Stimulated activated CD8-positive, alpha-beta memory T cell treated with anti-CD3 and anti-CD28 coated beads, Interleukin-2, amount 100 ng/mL, for 48 hours (primary cell): ENCODE measurements around the gene SNX8.
A peak's percentile ranks its signal among the peaks of the same experiment; 100 is the strongest.
"Not testable (repeated sequence)": the region's sequence is repeated elsewhere in the genome, so short reads cannot be mapped to it uniquely, and the experiment has no call there.

Source experiments
- DNase-seq, 2 donors: peaks; one replicate each; pipeline ENCODE4 v3.0.0-alpha.2; 2020; ENCODE audit warnings: low read depth in 2 of 2

SNX8 gene, protein sequence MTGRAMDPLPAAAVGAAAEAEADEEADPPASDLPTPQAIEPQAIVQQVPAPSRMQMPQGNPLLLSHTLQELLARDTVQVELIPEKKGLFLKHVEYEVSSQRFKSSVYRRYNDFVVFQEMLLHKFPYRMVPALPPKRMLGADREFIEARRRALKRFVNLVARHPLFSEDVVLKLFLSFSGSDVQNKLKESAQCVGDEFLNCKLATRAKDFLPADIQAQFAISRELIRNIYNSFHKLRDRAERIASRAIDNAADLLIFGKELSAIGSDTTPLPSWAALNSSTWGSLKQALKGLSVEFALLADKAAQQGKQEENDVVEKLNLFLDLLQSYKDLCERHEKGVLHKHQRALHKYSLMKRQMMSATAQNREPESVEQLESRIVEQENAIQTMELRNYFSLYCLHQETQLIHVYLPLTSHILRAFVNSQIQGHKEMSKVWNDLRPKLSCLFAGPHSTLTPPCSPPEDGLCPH

DNA sequence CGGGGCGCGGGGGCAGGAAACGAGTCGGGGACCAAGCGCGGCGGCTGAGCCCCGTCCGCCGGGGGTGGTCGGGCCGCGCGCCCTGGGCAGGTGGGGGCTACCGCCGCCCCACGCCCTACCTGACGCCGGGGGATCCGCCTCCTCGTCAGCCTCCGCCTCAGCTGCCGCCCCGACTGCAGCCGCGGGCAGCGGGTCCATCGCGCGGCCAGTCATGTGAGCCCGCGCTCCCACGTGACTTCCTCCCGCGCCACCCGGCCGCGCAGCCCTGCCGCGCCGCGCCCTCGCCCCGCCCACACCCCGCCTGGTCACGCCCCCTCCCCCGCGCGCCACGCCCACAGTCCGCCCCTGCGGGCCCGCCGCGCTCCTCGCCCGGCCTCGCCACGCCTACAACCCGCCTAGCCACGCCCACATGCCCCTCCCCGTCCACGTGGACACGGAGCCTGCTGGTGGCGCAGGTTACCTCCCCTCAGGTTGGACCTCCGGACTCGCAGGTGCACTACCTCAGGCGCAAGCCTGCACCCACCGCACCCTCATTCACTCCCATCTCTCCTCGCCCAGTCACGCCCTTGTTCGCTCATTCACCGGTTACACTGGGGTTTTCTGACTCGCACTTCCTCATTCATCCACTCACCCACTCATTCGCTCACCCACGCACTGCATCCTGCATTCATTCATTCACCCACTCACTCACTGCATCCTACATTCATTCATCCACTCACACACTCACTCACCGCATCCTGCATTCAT lies at the start of gene SNX8:
SNX8 (minus strand) TSS at position 233 of the 747 bp plus-strand sequence; CDS start at position 213, 20 bp downstream.
- peak; percentile 94 to 97 for DNase-seq

DNA sequence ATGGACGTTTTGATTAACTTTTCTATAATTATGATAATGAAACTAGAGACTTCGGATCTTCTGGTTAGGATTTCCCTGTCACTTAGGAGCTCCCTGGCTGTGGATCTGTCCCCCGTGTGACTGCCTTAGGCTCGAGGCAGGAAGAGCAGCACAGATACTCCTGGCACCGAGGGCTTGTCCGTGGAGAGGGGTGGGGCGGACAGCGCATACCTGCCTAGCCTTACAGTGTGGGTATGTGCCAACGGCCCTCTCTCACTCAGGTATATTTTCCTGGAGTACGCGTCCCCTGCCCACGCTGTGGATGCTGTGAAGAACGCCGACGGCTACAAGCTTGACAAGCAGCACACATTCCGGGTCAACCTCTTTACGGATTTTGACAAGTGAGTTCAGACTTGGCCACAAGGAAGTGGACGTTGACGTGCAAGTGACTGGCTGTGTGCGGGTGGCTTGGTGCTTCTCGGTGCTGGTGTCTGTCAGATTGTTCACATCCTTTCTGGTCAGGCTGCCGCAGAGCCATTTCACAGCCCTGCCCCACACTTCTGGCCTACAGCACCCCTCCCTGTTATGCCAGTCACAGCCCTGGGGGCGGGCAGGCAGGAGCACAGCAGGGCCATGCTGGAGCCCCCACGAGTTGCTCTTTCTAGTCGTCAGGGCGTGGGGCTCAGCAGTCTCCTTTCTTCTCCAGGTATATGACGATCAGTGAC lies 48.3 kb upstream of the SNX8 start:
- no peak for DNase-seq

DNA sequence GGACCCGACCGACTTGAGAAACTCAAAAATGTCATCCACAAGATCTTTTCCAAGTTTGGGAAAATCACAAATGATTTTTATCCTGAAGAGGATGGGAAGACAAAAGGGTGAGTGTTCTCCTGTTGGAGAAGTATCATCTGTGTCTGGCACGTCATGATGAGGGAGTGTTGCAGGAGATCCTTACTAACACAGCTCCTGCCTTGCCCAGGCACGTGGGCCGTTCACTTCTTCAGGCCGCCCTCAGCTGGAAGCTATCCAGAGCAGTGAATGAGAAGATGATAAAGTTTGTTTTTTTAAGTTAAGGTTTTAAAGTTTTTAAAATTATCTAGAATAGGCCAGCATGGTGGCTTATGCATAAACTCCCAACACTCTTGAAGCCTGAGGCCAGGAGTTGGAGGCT lies 46.6 kb upstream of the SNX8 start:
- no peak for DNase-seq

DNA sequence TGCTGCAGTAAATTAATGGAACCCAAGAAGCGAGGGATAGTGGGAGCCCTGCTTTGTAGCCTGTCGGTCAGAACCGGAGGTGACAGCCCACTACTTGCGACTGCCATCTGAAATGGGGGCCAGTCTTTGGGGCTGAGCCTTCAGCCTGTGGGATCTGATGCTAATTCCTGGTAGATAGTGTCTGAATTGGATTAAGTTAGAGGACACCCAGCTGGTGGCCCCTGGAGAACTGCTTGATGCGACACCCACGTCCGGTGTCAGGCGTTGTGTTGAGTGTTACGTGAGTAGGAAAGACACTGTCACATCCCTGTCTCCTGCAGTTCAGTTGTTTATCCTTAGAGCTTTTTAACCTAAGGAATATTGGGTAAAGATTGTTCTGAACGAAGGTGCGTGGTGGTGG lies 45.4 kb upstream of the SNX8 start:
- DNase-seq: no peak

DNA sequence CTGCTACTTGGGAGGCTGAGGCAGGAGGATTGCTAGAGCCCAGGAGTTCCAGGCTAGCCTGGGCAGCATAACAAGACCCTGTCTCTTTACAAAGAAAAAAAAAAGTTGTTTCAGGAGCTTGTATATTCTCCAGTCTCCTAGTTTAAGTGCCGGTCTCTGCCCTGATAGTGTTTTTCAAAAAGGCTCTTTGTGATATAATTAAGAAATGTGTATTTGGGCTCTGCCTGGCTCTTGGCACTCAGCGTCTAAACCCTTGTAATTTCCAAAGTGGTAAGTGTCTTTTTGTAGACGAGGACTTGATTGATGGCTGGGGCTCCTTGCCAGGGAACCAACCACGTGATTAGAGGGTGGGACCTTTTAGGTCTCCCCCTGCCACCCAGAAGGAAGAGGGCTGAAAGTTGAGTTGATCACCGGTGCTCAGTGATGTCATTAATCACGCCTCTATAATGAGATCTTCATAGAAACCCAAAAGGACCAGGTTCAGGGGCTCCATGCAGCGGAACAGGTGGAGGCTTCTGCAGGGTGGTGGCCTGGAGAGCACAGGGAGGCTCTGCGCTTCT lies 44.8 kb upstream of the SNX8 start:
- DNase-seq: no peak

DNA sequence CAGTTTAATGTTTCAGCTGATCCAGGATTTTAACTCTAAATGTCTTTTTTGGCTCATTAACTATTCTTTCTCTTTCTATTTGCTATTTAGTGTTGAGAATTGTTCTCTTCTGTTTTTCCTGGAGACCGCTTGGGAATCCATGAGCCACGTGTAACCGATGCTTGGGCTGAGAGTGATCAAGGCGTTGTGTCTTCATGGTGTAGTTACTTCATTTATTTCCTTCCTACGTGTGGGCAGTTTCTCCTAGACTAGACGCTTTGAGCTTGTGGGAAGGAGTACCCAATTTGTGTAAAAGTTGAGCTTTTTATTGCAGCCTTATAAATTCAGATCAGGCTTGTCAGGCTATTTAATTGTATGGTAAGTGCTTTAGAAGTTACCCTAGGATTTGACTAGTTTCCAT lies 43.3 kb upstream of the SNX8 start:
- no peak for DNase-seq

DNA sequence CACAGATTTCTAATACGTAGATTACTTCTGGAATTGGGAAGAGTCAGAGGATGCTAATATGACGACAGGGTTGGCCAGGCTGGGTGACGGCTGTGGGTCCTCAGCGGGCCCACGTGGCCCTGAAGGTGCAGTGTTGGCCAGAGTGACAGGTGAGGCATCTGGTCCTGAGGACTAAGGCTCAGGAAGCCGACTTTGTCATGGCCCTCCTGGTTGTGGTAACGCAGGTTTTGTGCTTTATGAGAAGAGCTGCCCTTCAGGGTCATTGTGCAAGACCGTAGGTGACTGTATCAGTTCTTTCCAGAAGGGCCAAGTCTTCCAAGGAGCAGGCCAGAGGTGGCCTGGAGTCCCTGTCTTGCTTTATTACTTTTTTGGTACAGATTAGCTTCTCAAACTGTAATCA lies 42.9 kb upstream of the SNX8 start:
- DNase-seq: no peak

DNA sequence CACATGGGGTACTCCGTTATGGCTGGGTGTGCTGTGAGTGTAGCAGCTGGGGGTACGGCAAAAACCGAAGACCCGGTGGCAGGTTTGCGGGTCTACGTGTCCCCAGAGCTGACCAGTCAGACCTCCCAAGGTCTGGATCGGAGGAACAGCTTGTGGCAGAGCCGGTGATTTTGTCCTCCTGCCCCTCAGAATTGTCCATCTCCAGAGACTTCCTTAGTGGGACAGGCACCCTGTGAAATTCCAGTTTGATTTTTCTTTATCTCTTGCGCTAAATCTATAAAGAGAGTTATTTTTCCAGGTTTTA lies 41.4 kb upstream of the SNX8 start:
- DNase-seq: no peak

DNA sequence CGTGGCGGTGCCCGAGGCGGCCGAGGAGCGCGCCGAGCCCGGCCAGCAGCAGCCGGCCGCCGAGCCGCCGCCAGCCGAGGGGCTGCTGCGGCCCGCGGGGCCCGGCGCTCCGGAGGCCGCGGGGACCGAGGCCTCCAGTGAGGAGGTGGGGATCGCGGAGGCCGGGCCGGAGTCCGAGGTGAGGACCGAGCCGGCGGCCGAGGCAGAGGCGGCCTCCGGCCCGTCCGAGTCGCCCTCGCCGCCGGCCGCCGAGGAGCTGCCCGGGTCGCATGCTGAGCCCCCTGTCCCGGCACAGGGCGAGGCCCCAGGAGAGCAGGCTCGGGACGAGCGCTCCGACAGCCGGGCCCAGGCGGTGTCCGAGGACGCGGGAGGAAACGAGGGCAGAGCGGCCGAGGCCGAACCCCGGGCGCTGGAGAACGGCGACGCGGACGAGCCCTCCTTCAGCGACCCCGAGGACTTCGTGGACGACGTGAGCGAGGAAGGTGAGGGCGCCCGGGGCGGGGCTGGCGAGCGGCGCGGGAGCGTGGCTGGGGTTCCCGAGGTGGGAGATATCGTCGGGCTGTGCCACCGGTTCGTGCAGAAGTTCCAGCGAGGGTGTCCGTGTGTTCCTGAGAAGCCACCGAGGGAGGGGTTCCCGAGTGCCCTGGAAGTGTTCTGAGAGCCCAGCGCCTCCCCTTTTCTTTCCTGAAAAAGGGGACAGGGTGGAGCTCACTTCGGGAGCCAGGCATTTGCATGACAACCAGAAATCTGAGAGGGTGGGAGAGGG lies 40.9 kb upstream of the SNX8 start:
- no peak for DNase-seq

DNA sequence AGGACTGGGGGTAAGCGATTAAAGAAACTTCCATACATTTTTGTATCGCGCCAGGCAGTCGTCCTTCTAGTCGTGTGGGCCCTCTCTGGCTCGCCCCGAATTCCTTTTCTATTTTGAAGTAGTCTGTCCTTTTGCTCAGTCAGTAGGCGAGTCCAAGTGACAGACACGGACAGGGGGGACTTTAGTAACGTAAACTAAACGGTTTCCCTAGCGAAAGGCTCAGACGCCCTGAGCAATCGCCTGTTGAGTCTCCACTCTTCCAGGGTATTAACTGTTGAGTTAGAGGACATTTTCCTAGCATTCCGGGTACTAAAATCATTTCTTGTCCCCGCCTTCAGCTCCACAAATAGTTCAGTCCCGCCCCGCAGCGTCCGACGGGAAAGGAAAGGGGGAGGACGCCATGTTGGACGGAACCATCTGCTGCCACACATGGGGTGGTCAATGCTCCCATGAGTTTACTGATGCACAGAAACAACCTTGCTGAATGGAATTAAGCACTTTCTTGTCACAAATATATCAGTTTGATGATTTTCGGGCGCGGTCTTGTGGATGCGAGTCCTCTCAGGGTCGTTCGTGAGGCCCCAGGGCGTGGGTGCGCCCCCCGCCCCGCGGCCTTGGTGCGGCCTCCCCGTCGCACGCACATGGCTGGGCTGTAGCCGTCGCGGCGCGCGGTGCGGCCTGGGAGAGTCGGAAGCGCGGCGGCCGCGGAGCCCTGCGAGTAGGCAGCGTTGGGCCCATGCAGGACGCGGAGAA lies 40.1 kb upstream of the SNX8 start, which contains the start of gene EIF3B:
EIF3B (plus strand) TSS at position 642 of the 753 bp plus-strand sequence; CDS start at position 737, 95 bp downstream.
- peak; percentile 76 for DNase-seq

DNA sequence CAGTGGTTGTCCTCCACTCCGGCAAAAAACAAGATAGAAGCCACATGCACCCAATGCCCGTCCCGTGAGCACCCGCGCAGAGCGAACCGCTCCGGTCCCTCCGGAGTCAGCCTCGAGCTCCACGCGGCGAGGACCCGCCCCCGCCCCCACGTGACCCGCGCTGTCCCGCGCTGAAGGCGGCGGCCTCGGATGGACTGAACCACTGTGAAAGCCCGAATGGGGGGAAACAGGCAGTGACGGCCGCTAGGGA lies 39.6 kb upstream of the SNX8 start:
- DNase-seq: peak; percentile 83 to 89

DNA sequence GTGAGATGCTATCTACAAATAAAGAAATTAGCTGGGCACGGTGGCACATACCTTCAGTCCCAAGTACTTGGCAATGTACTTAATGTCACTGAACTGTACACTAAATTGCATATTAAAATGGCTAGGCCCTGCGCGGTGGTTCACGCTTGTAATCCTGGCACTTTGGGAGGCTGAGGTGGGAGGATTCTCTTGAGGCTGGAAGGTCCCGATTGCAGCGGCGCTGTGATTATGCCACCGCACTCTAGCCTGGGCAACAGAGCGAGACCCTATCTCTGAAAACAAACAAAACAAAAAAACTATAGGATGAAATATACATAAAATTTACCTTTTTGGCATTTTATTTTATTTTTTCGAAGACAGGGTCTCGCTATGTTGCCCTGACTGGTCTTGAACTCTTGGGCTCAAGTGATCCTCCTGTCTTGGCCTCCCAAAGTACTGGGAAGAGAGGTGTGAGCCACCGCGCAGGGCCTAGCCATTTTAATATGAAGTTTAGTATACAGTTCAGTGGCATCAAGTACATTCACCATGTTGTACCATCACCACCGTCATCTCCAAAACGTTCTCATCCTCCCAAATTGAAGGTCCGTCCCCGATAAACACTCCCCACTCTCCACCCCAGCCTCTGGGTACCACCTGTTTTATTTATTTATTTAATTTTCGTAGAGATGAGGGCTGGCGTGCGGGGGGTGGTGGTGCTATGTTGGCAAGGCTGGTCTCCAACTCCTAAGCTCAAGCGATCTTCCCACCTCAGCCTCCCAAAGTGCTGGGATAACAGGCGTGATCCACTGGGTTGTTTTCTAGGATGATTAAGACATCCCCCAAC lies 39.1 kb upstream of the SNX8 start:
- DNase-seq: no peak

DNA sequence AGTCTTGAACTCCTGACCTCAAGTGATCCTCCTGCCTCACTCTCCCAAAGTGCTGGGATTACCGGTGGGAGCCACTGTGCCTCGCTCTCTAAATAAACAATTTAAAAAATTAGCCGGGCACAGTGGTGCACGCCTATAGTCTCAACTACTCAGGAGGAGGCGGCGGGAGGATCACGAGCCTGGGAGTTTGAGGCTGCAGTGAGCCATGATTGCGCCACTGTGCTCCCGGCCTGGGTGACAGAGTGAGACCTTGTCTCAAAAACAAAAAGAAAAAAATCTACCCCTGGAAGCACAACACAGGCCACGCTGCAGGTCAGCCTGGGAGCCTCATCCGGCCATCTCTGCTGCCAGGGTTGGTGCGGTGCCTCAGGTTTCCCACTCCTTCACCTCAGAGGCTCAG lies 36.6 kb upstream of the SNX8 start:
- no peak for DNase-seq

DNA sequence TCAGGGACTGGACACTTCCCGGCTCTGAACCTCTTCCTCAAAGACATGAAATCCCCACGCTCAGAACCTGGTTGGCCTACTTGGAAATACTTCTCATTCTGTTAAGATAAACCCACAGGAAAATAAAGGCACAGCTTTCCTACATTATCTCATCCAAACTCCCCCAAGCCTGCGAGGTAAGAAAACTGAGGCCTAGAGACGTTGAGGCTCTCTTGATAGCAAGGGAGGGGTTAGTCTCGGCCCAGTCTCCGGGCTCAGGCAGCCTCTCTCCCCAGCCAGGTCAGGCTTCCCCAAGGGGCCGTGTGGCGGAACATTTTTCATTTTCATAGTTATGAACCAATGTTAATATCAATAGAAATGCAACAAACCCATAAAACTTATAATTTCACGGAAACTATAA lies 35.8 kb upstream of the SNX8 start:
- no peak for DNase-seq

DNA sequence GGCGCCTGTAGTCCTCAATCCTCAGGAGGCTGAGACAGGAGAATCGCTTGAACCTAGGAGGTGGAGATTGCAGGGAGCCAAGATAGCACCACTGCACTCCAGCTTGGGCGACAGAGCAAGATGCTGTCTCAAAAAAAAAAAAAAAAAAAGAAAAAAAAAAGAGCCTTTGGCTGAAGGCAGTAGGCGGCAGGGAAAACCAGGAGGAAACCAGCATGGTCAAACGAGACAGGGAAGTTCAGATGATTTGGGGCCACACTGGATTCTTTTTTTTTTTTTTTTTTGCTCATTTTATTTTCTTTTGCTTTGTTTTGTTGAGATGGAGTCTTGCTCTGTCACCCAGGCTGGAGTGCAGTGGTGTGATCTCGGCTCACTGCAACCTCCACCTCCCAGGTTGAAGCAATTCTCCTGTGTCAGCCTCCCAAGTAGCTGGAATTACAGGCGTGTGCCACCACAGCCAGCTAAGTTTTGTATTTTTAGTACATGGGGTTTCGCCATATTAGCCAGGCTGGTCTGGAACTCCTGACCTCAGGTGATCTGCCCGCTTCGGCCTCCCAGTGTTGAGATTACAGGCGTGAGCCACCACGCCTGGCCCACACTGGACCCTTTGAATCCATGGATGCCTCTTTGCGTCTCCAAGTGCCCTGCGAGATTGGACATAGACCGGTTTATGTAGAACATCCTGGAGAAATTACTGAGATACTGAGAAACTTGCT lies 33.3 kb upstream of the SNX8 start:
- DNase-seq: not testable (repeated sequence)

DNA sequence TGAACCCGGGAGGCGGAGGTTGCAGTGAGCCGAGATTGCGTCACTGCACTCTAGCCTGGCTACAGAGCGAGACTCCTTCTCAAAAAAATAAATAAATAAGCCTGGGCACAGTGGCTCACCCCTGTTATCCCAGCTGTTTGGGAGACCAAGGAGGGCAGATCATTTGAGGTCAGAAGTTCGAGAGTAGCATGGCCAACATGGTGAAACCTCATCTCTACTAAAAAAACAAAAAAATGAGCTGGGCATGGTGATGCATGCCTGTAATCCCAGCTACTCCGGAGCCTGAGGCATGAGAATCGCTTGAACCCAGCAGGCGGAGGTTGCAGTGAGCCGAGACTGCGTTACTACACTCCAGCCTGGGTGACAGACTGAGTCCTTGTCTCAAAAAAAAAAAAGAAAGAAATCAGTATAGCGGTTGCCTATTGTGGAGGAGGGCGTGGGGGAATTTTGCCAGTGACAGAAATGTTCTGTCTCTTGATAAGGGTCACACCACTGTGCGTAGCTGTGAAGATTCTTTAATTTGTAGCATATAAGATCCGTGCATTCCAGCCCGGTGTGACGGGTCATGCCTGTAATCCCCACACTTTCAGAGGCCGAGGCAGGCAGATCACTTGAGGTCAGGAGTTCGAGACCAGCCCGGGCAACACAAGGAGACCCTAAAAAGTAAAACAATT lies 22.5 kb upstream of the SNX8 start:
- DNase-seq: no peak

DNA sequence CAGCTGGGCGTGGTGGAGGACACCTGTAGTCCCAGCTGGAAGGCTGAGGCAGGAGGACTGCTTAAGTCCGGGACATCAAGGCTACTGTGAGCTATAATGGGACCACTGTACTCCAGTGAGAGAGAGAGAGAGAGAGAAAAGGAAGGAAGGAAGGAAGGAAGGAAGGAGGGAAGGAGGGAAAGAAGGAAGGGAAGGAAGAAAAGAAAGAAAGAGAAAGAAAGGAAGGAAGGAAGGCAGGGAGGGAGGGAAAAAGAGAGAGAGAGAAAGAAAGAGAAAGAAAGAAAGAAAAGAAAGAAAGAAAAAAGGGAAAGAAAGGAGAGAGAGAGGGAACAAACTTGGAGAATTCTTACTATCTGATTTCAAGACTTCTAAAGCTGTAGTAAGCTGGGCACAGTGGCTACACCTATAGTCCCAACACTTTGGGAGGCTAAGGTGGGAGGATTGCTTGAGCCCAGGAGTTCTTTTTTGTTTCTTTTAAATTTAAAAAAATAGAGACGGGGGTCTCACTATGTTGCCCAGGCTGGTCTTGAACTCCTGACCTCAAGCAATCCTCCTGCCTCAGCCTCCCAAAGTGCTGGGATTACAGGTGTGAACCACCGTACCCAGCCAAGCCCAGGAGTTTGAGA lies 18.5 kb upstream of the SNX8 start:
- DNase-seq: not testable (repeated sequence)

DNA sequence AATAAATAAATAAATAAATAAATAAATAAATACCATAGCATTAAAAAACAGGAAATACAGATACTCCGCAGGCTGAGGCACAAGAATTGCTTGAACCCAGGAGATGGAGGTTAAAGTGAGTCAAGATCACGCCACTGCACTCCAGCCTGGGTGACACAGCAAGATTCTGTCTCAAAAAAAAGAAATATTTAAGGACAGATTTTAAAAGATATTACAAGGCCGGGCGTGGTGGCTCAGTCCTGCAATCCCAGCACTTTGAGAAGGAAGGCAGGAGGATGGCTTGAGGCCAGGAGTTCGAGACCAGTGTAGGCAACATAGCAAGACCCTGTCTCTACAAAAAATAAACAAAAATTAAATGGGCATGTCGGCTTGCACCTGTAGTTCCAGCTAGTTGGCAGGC lies 17.5 kb upstream of the SNX8 start:
- DNase-seq: no peak
